IPS-20b (cell line): ENCODE measurements around the gene KCNH3.

Experiments
- H3K27ac ChIP-seq: one replicate; pipeline ENCODE4 v1.5.1; 2013; ENCODE audit warnings: low read length
- H3K27me3 ChIP-seq: 2 replicates; pipeline ENCODE4 v1.6.1; 2013; ENCODE audit warnings: mild to moderate bottlenecking, low read length, inconsistent platforms; ENCODE audit not compliant: insufficient read depth
- H3K36me3 ChIP-seq: 2 replicates; pipeline ENCODE4 v1.6.1; 2013; ENCODE audit warnings: low read depth, mild to moderate bottlenecking, inconsistent platforms, low read length, moderate library complexity; ENCODE audit not compliant: insufficient read depth
- H3K4me1 ChIP-seq: 2 replicates; pipeline ENCODE4 v1.6.1; 2013; ENCODE audit warnings: mild to moderate bottlenecking, control low read depth, inconsistent platforms, low read length, moderate library complexity; ENCODE audit not compliant: insufficient read depth
- H3K4me3 ChIP-seq: 2 replicates; pipeline ENCODE4 v1.5.1; 2013; ENCODE audit warnings: mild to moderate bottlenecking, low read length, inconsistent platforms
- H3K9ac ChIP-seq: 2 replicates; pipeline ENCODE4 v1.6.1; 2013; ENCODE audit warnings: low read depth, mild to moderate bottlenecking, inconsistent platforms, low read length, moderate library complexity
- H3K9me3 ChIP-seq: 2 replicates; pipeline ENCODE4 v1.6.1; 2013; ENCODE audit warnings: mild to moderate bottlenecking, low read depth, low read length, inconsistent platforms; ENCODE audit not compliant: insufficient read depth

Gene KCNH3

DNA sequence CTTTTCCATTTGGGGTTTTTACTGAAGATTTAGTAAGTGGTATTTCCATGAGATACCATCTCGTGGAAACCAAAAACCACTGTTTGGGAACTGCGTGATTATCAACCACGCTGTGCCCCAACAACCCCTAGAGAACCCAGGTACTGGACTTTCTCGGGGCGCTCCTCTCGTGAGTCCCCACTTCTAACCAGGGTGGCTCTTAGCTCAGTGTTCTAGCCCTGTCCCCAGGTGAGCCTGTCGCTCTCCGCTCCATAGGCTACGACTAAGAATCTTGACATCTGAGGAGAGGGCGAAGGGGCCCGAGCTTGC, 28.4 kb downstream of the KCNH3 start:
- Histone ChIP-seq H3K36me3 (peaks cover 38% of the 10 kb centered on the region), H3K27me3 (no peaks in the 10 kb centered on the region), H3K4me3 (peak overlapping the region; percentile 90), H3K4me1 (peaks cover 6% of the 10 kb centered on the region), H3K9me3 (no peaks in the 10 kb centered on the region), H3K9ac (peak overlapping the region; percentile 90), H3K27ac (peak overlapping the region; percentile 68)

DNA sequence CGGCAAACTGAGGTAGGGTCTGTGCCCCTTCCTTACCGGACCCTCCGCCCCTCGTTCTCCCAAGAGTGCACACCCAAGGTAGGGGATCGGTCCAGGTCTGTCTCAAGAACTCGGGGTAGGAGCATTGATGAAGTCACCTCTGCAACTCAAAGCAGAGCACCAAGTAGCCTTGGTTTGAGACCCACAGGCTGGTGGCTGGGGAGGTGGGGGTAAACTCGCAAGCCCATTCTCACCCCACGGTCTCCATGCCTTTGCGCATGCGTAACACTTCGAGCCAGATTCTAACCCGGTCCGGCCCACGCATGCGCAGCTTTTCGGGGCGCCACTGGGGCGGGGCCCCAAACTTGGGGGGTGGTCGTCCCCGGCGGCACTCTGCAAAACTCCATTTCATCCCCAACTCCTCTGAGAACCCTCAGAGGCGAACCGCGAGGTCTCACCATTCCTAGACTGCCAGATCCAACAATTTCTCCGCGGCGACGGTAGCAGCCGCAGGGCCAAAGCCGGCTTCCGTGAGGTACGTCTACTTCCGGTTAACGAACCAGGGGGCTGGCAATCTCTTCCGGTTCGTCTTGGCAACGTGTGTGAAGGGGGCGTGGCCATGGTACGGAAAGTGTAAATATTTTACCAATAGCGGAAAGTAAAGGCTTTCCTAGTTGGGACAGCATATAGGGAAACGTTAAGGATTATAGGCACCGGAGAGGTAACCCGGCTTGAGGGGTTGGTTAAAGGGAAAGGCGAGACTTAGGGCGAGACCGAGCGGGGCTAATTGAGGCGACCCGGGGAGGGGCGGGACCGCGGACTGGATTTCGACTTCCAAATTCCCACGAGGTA, 29.0 kb downstream of the KCNH3 start, which contains the start of gene MCRS1:
MCRS1 (minus strand) TSS at position 532 of the 831 bp plus-strand sequence. CDS start 1,411 bp downstream, outside the sequence.
- Histone ChIP-seq H3K36me3 (peaks cover 32% of the 10 kb centered on the region), H3K4me1 (peaks cover 6% of the 10 kb centered on the region), H3K4me3 (peak within 1 kb of the TSS; percentile 90), H3K9ac (peak within 1 kb of the TSS; percentile 90), H3K27ac (peak within 1 kb of the TSS; percentile 68), H3K9me3 (no peaks in the 10 kb centered on the region), H3K27me3 (no peaks in the 10 kb centered on the region)

DNA sequence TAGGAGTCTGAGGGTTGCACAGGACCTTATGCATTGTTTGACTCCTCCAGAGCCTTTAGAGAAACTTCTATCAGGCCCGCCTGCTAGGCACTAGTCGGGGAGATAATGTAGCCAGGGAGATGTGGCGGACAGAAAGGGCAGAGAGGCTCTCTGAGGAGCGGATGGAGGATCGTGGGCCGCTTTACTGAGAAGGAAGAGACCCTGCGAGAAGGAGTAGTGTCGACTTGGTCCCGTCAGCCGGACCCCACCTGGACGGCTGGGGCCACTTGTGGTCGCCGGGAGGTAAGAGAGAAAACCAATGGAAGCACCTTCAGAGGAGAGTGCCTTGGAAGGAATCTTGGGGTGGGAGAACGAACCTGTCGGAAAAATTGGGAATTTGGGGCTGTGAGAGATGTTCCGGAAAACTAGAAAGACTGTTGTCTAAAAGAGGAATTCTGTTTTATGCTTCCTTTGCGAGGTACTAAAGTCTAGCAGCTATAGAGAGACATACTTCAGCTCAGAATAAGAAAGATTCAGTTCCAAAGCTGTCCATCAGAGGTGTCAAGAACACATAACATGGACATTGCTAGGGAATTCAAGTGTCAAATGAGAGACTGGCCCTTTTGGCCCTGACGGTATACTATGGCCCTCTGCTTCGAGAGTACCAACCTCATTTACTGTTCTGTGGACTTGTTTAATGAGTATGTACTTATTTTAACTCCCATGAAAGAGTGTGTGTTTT, 29.8 kb downstream of the KCNH3 start:
- H3K9ac ChIP-seq, result peak overlapping the region; percentile 90
- H3K36me3 ChIP-seq, result peaks cover 26% of the 10 kb centered on the region
- H3K4me1 ChIP-seq, result peaks cover 6% of the 10 kb centered on the region
- peak overlapping the region; percentile 68 for H3K27ac ChIP-seq
- H3K9me3 ChIP-seq, result no peaks in the 10 kb centered on the region
- no peaks in the 10 kb centered on the region for H3K27me3 ChIP-seq
- H3K4me3 ChIP-seq, result peak overlapping the region; percentile 90

- peaks cover 25% of the 10 kb centered on the region; the same call in 1 of the 2 replicates for H3K36me3 ChIP-seq
Observed at GRCh38 chr12:49577589-49578315, 38.9 kb downstream of the KCNH3 start.

GRCh38 chr12:49578471-49579112, 39.8 kb downstream of the KCNH3 start:
- Histone ChIP-seq H3K27me3 (no peaks in the 10 kb centered on the region), H3K36me3 (peaks cover 29% of the 10 kb centered on the region)

More at GRCh38 chr12:49577589-49578315, 38.9 kb downstream of the KCNH3 start:
- Histone ChIP-seq H3K9me3 (no peaks in the 10 kb centered on the region), H3K4me1 (0 out of 2 replicates have a peak, but pooled peaks cover 5% of the 10 kb centered on the region), H3K9ac (no peak overlapping the region), H3K27ac (no peak overlapping the region), H3K4me3 (no peak overlapping the region), H3K27me3 (no peaks in the 10 kb centered on the region)

DNA sequence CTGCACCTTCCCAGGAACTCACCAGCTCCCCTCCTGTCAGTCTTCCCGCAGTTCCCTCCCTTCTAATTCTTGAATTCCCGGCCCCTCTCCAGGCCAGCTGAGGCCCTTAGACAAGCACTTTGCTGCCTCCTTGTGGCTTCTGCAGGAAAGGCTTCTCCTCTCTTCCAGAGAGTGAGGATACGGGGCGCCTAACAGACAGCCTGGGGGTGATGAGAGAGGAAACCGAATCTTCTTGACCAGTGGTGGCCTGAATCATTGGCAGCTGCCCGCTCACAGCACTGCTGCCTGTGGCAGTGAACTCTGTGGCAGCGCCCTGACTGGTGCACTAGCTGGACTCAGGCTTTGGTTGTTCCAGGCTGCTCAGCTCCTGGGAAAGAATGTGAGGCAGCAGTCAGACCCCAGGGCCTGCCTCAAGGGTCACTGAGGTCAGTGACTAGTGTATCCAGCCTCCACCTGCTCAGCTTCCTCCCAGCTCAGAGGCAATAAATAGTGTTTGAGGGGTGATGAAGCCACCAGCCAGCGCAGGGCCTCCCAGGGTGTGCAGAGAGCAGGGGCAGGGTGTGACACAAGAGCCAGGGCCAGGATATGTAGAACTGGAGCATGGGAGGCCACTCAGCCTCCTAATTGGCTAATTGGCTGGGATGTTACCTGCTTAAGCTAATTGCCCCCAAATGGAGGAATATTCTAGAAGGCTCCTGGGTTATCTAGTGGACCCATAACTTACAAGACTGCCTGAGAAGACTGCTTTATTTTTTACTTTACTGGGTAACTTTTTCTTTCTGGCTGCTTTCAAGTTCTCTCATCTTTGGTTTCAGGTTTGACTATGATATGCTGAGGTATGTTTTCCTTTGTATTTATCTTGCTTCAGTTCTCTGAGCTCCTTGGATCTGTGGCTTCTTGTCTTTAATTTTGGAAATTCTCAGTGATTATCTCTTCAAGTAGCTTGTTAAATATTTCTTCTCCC, 42.0 kb downstream of the KCNH3 start:
- H3K4me1 ChIP-seq, result 0 out of 2 replicates have a peak, but pooled peaks cover 5% of the 10 kb centered on the region
- H3K36me3 ChIP-seq, result peaks cover 17% of the 10 kb centered on the region
- no peak overlapping the region for H3K9ac ChIP-seq
- no peaks in the 10 kb centered on the region for H3K9me3 ChIP-seq
- H3K27me3 ChIP-seq, result no peaks in the 10 kb centered on the region
- H3K27ac ChIP-seq, result no peak overlapping the region
- H3K4me3 ChIP-seq, result 0 out of 2 replicates have a peak overlapping the region, but pooled peaks have one; percentile 4

More at GRCh38 chr12:49578471-49579112, 39.8 kb downstream of the KCNH3 start:
- H3K4me1 ChIP-seq, result 0 out of 2 replicates have a peak, but pooled peaks cover 5% of the 10 kb centered on the region
- H3K4me3 ChIP-seq, result no peak overlapping the region
- no peak overlapping the region for H3K9ac ChIP-seq
- H3K9me3 ChIP-seq, result no peaks in the 10 kb centered on the region
- H3K27ac ChIP-seq, result no peak overlapping the region

DNA sequence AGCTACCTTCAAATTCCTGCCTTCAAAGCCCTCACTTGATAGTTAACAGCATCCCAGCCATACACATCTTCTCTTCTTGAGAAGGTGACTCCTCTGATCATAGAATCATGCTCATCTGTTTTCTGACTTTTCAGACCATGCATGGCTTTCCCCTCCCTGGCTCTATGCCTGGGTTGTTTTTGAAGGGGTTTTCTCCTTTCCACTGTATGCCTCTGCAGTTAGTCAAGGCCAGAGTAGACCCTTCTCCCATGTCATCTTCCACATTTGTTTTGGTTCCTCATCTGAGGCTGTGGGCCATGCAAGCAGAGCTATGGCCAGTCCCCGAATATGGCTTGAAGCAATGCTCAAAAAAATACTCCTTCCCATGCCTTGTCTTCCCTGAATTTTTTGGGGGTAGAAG, 43.4 kb downstream of the KCNH3 start:
- peaks cover 13% of the 10 kb centered on the region; the same call in 1 of the 2 replicates for H3K36me3 ChIP-seq
- H3K27me3 ChIP-seq, result no peaks in the 10 kb centered on the region
- H3K9ac ChIP-seq, result no peak overlapping the region
- no peak overlapping the region for H3K4me3 ChIP-seq
- 0 out of 2 replicates have a peak, but pooled peaks cover 5% of the 10 kb centered on the region for H3K4me1 ChIP-seq
- no peak overlapping the region for H3K27ac ChIP-seq
- no peaks in the 10 kb centered on the region for H3K9me3 ChIP-seq

- Histone ChIP-seq H3K9ac (no peak overlapping the region), H3K27ac (no peak overlapping the region), H3K36me3 (peaks cover 13% of the 10 kb centered on the region; the same call in 1 of the 2 replicates), H3K4me1 (0 out of 2 replicates have a peak, but pooled peaks cover 5% of the 10 kb centered on the region), H3K4me3 (no peak overlapping the region), H3K9me3 (no peaks in the 10 kb centered on the region), H3K27me3 (no peaks in the 10 kb centered on the region)
Observed at GRCh38 chr12:49582850-49583249, 44.0 kb downstream of the KCNH3 start.

DNA sequence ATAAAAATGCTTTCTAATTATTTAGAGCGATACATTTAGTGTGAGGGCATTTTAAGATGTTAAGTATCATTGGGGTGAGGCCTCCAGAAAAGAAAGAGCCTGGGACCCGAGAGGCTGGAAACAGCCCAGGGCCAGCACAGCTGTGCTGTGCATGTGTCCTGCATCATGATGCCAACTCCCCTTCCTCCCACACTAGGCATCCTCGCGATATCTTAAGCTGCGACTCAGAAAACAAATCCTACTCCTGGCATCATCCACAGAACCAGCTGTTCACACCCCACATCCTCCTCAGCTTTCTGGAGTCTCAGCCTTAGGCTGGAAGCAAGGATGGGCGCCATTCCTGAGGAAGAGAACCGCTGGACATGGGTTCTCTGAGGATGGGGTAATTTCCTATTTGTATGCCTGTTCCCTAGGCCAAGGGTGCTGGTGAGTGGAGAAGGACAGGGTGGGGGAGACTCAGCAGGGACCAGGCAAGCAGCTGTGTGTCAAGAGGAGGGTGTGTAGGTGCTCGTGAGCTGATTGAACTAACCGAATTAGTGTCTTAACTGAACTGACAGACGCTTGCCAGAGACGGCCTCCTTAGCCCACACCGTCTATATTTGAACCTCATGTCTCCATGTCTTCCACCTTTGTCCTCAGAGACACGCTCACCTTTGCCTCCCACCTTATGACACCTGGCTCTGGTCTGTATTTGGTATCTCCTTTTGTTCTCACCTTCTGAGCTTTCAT, 44.7 kb downstream of the KCNH3 start:
- Histone ChIP-seq H3K4me1 (0 out of 2 replicates have a peak, but pooled peaks cover 5% of the 10 kb centered on the region), H3K36me3 (peaks cover 13% of the 10 kb centered on the region; the same call in 1 of the 2 replicates), H3K4me3 (no peak overlapping the region), H3K27ac (no peak overlapping the region), H3K9ac (no peak overlapping the region), H3K27me3 (no peaks in the 10 kb centered on the region), H3K9me3 (no peaks in the 10 kb centered on the region)

DNA sequence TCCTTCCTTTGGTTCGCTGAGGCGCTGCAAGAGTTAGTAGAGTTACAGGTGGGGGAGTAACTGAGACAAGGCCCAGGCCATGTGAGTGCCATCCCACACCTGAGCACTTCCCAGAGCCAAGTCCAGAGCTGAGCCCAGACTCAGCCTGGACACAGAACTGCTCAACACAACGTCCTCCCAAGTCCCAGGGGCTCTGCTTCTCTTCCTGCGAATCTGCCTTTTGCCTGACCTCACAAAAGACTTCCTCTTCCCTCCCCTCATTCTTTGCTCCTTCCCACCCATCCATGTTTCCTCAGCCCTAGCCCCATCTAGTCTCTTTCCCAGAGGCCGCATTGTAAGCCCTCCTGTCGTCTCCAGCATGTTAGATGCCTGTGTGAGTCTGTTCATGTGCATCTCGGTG, 45.8 kb downstream of the KCNH3 start:
- 0 out of 2 replicates have a peak, but pooled peaks cover 5% of the 10 kb centered on the region for H3K4me1 ChIP-seq

More for the DNA sequence above, 45.8 kb downstream of the KCNH3 start:
- no peak overlapping the region for H3K4me3 ChIP-seq
- H3K9me3 ChIP-seq, result no peaks in the 10 kb centered on the region
- no peaks in the 10 kb centered on the region for H3K27me3 ChIP-seq
- H3K27ac ChIP-seq, result no peak overlapping the region
- H3K9ac ChIP-seq, result no peak overlapping the region
- H3K36me3 ChIP-seq, result peaks cover 13% of the 10 kb centered on the region; the same call in 1 of the 2 replicates
